ENCODE data around the gene ANKRD53.

ANKRD53 gene

GRCh38 chr2:70965506-70965905 lies 12.9 kb upstream of the ANKRD53 start:
- DNase-seq (ENCODE audit: low read depth in 2 of 2) = no peak

GRCh38 chr2:70966681-70967080 lies 11.7 kb upstream of the ANKRD53 start:
- DNase-seq (ENCODE audit: low read depth in 2 of 2) = no peak

DNA sequence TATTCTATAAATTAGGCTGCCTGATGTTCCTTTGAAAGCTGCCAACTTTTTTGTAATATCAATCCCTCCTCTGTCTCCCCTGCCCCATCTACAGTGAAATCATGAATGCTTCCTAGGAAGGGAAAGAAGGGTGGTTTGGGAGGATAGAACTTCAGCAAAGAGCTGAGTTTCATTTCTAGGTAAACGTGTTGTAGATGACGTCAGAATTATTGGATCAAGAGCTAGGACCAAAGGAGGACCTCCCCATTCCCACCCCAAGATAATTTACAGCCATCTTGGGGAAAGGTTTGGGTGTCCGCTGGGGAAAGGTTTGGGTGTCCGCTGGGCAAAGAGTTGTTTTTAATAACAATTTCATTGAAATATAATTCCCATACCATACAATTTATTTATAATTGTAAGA lies 11.2 kb upstream of the ANKRD53 start:
- no peak for DNase-seq (ENCODE audit: low read depth in 2 of 2)

DNA sequence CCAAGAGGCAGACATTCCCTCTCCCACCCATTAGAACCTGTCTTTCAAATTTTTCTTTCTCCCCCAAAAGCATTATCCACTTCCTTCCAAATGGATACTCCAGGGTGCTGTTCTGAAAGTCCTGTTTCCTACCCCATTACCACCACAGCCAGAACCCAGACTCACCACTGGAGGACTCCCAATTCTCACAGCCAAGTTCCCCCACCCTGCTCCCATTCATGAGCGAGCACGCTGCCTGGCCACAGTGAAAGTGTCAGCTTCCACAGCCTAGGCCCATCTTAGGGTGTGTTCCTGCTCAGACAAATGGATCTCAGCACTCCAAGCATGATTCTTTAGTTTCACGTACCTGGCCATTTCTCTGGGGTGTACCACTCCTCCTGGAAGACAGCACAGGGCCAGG lies 3.8 kb upstream of the ANKRD53 start:
- DNase-seq (ENCODE audit: low read depth in 2 of 2) = no peak

- no peak for DNase-seq (ENCODE audit: low read depth in 2 of 2)
Measured at GRCh38 chr2:70975237-70975636, 3.2 kb upstream of the ANKRD53 start.

DNA sequence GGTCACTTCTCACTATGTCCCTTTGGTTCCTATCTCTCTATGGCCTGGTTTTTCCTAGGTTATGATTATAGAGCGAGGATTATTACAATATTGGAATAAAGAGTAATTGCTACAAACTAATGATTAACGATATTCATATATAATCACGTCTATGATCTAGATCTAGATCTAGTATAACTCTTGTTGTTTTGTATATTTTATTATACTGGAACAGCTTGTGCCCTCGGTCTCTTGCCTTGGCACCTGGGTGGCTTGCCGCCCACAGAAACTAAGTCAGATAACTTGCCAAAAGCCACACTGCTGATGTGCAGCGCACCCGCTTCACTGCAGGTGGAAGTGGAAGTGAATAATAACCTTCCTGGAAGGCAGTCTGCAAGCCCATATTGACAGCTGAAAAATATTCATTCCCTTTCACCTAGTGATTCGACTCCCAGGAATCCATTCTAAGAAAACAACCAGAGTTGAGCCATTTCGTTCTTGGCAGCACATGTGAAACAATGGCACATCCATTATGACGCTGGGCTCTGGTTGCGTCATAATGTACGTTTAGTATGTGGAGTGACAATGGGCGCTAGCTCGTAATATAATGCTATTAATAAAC lies 725 bp upstream of the ANKRD53 start:
- DNase-seq (ENCODE audit: low read depth in 2 of 2) = no peak

DNA sequence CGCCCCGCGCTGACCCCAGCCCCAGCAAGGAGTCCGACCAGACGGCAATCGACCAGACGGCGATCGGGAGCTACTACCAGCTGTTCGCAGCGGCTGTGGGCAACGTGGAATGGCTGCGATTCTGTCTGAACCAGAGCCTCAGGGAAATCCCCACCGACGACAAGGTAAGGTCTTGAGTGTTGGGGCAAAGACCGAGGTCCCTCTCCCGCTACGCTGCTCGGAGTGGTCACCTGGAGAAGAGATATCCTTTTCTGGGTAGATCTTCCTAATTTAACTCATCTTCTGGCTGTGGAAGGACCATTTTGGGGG lies 704 bp downstream of the ANKRD53 start:
- DNase-seq (ENCODE audit: low read depth in 2 of 2) = no peak

DNA sequence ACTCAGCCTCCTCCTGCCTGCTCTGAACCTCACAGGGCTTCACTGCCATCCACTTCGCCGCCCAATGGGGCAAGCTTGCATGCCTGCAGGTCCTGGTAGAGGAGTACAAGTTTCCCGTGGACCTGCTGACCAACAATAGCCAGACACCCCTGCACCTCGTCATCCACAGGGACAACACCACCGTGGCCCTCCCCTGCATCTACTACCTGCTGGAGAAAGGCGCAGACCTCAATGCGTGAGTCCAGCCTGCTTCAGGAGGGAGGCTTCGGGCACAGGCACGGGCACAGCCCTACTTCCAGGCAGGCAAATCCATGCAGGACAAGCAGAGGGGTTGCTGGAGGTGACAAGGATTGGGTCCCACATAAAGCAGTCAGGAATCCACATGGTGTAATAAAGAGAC lies 1.2 kb downstream of the ANKRD53 start:
- no peak for DNase-seq (ENCODE audit: low read depth in 2 of 2)

DNA sequence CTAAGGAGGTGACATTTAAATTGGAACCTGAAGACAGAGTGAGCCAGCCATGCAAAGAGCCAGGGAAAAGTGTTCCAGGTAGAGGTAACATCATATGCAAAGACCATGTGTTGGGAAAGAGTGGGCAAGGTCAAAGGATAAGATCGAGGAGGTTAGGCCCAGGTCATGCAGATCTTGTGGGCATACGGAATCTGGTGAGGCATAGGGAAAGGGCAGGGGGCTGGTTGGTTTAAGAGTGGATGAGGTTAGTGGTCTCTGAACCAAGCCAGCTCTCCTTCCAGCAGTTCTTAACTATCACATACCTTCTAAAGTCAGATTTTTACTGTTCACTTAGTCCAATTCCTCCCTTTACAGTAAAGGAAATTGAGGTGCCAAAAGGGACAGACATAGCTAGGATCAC lies 3.0 kb downstream of the ANKRD53 start:
- DNase-seq (ENCODE audit: low read depth in 2 of 2) = no peak

DNA sequence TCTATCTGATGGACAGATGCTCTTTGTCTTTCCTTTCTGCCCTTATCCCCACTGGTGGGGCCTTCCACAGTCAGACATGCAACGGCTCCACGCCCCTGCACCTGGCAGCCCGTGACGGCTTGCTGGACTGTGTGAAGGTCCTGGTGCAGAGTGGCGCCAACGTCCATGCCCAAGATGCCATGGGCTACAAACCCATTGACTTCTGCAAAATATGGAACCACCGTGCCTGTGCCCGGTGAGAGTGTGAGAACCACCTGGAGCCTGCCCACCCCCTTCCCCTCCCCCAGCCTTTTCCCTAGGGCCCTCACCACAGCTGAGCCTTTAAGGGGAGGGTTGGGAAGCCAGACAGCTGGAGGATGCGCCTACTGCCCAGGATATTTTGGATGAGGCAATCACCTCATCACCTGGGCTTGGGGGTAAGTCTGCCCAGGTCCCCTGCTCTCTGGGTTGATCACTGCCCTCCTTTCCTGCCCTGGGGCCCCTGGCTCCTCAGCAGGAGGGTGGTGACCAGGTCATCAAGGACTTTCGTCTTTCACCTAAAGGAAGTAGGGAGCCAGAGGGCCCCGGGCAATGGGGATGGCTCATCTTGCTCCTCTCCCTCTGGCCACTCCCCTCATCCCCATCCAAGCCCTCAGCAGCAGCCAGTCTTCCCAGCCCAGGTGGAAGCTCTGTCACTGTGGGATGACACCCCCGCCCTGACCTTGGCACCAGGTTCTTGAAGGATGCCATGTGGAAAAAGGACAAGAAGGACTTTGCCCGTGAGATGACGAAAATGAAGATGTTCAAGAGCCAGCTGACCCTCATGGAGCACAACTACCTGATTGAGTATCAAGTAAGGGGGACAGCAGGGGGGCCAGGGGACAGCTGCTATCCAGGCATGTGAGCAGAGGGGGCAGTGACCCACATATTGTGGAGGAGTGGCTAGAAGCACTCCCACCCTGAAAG lies 3.7 kb downstream of the ANKRD53 start:
- no peak for DNase-seq (ENCODE audit: low read depth in 2 of 2)

DNA sequence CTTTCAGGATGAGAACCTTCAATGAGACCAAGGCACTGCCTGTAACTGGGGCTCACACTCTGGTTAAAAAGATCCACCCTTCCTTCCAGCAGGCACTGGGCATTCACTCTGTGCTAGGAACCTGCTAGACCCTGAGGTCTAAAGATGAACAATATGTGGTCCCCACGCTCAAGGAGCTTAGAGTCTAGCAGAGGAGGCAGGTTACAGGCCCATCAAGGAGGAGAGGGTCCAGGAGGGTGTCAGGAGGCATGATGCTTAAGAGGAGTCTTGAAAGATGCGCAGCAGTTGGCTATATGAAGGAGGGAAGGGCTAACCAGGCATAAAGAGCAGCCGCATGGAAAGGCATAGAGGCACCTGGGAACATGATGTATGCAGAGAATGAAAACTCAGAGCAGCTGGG lies 4.5 kb downstream of the ANKRD53 start:
- no peak for DNase-seq (ENCODE audit: low read depth in 2 of 2)

DNA sequence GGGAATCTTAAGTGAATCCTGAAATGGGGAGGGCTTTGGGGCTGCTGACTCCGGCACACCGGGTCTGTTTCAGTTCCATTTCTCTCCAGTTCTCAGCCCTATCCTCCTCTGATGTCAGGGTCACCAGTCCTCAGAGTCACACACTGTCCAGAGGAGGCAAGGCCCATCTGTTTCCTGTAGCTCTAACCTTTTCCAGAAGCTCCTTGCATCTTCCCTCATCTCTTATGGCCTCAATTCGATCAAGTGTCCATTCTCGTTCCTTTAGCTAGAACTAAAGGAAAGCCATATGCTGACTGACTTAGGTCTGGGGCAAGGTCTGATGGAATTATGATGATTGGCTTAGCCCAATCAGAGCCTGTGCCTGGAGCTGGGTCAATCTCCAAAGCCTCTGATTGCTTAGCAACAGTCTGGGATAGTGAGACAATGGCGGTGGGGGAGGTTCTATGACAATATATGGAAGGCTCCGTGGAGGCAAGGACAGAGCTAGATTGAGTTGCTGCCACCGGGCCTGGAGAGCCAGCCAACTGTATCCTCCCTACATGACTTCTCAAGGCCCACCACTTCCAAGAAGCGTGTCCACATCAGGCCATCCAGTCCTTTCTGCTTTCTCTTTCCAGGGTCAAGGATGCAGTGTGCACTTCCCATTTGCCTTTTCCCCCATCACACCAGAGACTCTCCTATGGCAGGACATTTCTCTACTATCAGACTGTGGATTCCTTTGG lies 5.2 kb downstream of the ANKRD53 start:
- no peak for DNase-seq (ENCODE audit: low read depth in 2 of 2)

- DNase-seq (ENCODE audit: low read depth in 2 of 2) = no peak
Measured at GRCh38 chr2:70984228-70984575, 5.8 kb downstream of the ANKRD53 start.

DNA sequence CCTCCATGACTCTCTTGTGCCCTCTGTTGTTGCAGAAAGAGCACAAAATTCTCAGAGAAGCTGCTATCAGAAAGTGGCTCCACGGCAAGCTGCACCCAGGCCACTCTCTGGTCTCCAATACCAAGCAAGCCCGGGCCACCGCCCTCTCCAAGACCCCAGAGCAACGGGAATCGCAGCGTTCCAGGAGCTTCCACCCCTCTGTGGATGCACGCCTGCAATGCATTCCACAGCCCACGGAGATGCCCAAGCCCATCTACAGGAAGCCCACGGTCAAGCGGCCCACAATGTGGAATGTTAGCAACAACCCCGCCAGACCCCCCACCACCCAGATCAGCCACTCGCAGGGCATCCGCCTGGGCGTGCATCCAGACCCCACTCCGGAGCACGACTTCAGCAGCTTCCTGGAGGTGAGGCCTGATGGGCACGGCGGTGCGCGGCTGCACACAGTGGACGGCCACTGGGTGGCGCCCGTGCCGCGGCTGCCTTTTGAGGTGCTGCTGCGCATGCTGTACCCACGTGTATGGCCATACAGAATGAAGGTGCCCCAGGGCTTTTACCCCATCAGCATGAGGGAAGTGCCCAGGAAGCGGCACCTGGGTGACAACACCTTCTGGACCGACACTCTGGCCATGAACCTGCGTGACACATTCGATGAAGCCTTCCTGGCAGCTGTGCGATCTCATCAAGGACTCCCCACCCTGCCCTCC lies 6.3 kb downstream of the ANKRD53 start:
- peak; percentile 67 to 76 for DNase-seq (ENCODE audit: low read depth in 2 of 2)

DNA sequence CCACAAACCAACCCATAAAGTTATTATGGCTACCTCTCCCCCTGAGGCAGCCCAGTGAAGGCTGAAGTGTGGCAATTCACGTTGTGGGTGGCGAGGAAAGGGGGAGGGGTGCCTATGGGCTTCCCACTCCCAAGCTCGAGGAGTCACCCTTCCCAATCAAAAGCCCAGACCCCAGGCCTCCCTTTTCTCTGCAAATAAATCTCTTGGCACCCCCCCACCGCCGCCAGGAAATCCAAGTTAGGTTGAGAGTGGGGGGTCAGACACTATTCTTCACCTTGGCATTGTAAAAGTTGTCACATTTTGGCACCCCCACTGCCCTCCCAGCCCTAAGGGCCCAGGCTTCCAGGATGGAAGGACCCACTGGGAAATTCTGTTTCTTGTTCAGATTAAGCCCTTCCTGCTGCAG lies 6.9 kb downstream of the ANKRD53 start:
- DNase-seq (ENCODE audit: low read depth in 2 of 2) = no peak

GRCh38 chr2:70985956-70986355 lies 7.5 kb downstream of the ANKRD53 start:
- DNase-seq (ENCODE audit: low read depth in 2 of 2) = no peak

- DNase-seq (ENCODE audit: low read depth in 2 of 2) = no peak
Measured at GRCh38 chr2:70986499-70987189, 8.2 kb downstream of the ANKRD53 start.

GRCh38 chr2:70987386-70987785 lies 9.0 kb downstream of the ANKRD53 start:
- no peak for DNase-seq (ENCODE audit: low read depth in 2 of 2)

GRCh38 chr2:70988151-70988550 lies 9.7 kb downstream of the ANKRD53 start:
- DNase-seq (ENCODE audit: low read depth in 2 of 2) = no peak

DNA sequence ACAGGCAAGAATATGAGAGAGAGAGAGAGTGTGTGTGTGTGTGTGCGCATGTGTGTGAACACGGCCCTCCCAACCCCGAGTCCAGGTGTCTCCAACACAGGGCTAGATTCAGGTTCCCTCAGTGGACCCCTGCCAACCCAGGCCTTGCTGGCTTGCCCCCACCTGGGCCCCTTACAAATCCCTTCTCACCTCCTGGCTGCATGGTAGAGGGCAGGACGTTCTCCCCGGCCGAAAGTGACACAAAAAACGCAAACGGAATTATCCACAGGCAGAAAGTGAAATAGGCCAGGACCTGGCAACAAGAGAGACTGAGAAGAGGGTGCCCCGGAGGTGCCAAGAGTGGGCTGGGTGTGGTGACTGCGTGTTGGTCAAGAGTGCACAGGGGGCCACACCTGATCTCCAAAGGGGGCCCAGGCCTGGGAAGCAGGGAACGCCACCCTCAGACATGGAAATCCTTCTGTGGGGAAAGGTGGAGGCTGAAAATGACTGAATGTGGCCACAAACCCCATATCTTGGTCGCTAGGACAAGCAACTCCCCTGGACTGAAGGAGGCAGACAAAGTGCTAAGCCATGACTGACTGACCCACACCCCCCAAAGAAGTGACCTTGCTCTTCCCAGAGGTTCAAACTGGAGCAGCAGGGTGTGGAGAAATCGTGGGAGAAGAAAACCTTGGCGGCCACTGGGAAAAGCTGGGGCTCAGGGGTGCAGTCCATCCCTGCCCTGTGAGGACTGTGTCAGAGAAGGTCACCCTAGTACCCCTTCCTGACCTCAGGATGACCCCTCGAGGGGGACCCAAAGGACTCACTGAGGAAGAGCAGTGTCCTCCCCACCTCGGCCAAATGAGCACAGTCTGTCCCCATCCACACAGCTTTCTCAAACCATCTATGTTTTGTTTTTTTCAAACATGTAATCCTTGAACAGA lies 10.6 kb downstream of the ANKRD53 start:
- no peak for DNase-seq (ENCODE audit: low read depth in 2 of 2)

DNA sequence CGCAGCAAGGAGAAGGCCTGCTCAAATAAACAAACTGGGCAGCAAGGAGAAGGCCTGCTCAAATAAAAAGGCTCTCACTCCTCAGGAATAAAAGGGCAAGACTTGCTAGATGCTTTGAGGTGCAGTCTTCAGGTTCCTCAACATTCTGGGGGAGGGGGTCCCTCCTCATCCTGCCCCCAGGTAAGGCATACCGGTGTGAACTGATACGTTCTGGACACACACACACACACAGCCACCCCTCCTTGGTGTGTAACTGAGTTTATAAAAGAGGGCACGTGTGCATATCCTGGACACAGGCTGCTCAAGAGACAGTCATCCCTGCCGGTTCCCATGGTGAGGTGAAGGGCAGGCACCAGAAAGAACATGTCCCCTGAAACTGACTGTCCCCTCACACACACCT lies 11.8 kb downstream of the ANKRD53 start:
- DNase-seq (ENCODE audit: low read depth in 2 of 2) = no peak
